Activated naive CD4-positive, alpha-beta T cell treated with Interleukin-2 at 50 U/mL for 16 hours (primary cell): Measurements from ENCODE around the gene CSNK1G1.

ENCODE experiments used
- DNase-seq: peaks from one replicate; pipeline ENCODE4 v3.0.0-alpha.2; 2020

The CSNK1G1 gene

DNA sequence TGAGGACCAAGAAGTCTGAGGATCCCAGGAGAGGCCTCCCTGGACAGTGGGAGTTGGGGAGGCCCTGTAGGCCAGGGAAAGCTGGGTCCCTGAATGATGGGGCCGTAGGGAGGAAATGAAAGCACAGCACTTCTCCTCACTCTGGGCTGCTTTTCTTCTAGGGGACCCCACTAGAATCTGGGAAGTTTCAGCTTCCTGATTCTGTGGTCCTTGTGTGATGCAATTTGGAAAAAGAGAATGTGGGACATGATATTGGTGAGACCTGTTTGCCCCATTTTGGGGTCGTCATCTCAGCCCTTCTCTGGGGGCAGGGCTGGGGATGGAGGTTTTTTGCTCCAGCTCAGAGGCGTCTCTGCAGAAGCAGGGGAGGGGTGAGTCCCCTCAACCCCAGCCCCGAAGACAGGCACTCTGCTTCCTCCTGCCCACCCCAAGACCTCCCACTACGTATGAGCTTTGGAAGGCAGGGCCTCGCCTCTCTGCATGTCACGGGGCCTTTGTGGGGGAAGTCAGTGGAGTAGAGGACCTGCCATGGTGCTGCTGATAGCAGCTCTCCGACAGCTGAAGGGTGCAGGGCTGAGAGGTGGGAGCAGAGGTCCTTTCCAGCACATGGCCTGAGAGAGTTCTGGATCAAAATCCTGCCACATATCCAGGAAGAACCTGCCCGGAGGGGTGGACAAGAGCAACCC, 205.9 kb downstream of the CSNK1G1 start:
- no peak for DNase-seq

DNA sequence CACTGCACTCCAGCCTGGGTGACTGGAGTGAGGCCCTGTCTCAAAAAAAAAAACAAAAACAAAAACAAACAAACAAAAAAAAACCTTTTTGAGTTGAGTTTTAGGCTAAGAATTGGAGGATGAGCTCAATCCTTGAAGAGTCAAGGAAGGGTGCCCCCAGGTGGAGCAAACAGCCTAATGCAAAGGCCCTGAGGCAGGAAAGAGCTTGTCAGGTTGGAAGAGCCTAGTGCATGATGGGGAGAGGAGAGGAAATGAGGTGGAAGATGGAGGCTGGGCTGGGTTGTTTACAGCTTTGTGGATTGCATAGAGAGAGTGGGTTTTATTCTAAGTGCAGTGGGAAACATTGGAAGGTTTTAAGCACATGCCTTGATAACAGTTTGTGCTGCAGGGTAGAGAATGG, 206.5 kb downstream of the CSNK1G1 start:
- DNase-seq, result no peak

DNA sequence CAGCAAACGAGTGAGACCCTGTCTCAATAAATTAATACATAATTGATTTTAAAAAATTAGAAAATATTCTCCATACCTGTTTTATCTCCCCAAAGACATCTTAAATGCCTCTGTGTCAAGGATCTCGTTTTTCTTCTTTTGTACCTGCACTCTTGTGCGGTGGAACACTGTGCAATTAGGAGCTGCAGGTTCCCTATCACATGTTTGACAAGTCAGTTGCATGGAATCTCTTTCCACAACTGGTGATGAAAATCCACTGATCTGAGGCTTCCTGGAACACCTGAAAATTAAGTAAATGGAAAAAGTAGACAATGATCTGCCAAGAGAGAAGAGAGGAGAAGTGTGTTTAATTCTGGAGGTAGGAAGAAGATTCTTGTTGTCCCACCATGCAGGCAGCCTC, 207.4 kb downstream of the CSNK1G1 start:
- no peak for DNase-seq

DNA sequence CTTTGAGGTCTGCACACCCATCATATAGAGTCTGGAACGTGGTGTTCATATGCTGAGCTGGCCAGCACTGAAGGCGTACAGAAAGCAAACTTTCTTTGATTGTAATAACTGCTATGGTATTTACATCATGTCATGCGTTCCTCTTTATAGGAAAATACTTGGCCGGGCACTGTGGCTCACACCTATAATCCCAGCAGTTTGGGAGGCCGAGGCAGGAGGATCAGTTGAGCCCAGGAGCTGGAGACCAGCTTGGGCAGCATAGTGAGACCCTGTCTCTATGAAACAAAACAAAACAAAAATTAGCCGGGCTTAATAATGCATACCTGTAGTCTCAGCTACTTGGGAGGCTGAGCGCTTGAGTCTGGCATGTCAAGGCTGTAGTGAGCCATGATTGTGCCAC, 207.8 kb downstream of the CSNK1G1 start:
- no peak for DNase-seq

DNA sequence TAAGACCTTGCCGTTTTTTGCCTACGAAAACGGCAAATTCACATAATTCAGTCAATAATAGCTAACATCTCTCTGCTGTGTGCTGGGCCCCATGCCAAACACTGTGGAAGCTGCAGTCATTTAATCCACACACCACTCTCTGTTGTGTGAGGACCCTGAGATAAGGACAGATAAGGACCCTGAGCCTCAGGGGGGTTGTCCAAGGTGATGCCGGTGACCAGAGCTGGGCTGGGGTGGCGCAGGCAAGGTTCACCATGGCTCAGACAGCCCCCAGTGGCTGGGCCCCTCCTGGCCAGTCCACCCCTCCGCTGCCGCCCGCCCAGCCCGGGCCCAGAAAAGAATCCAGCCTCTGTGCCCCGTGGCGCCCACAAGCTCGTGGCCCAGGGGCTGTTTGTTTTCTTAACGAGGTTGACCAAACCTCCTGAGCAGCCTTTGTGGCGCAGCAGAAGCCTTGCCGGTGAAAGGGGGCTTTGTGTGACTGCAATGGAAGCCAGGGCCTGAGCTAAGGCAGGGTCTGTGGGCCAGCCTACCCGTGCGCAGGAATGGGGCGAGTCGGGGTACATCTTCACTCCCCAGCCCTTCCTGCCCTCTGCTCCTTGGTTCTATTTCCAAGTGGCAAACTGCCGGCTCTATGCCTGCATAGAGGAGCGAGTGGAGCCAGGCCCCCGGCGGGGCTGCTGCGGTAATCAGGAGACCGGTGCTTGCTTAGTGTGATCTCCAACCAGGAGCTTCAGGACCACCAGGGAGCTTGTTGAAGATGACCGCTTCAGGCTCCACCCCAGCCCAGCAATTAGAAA, 208.9 kb downstream of the CSNK1G1 start:
- no peak for DNase-seq

DNA sequence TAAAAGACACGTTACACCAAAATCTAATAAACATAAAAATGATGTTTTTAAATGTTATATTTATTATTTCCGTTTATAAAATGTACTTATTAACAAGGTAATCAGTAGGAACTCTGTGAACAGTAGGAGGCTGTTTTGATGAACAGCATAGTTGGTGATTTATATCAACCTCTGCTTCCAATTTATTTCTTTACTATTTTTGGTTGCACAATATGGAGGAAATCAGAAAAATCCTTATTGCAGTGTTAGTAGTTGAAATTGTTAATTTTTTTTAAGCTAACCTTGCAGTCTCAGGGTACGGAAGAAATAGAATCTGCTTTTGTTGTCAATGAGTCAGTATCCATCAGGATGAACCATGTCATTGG, 209.5 kb downstream of the CSNK1G1 start:
- DNase-seq, result no peak

DNA sequence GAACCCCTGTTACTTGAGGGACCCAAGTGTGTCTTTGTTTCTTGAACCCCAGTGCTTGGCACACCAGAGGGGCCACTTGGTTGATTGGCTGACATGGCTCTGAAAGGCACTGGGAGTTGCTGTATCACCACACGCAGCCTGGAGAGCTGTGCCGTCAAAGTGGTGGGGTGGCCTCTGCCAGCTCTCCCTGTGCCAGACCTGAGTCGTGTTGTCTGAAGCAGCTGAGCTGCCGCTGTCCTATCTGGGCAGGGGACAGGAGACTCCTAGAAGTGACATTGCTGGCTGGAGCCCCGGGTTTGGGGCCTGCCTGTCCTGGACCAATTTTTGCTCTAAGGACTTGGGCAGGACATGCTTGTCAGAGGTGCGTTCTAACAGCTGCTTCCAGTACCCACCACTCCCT, 209.9 kb downstream of the CSNK1G1 start:
- DNase-seq, result no peak

DNA sequence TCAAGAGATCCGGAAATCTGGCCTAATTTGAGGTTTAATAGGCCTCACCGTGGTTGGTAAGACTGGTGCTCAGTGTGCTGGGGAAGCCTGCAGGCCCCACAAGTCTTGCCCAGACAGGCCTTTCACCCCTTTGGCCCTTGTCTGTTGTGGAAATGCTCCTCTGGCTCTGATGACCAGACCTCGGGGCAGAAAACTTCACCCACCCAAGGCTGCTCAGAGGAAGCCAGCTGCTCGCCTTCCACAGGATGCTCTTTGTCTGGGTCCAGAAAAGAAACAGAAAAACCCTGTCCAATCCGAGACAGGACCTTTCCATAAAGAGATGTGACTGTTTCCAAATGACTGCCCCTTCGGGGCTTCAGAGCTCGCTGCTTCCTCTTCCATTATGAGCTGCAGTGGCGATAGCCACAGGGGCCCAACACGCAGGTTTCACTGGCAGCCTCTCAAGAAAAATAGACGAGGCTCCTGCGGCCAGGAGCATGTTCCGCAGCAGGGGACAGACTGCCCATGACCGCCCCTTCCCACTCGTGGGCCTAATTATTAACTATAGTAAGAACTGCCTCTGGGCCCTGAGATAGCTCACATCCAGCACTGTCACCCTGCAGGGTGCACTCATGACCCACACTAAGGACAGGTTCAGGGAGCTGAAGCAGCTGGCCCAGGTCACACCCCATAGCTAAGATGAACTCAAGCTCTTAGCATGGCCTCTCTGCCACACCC, 211.2 kb downstream of the CSNK1G1 start:
- DNase-seq, result no peak

DNA sequence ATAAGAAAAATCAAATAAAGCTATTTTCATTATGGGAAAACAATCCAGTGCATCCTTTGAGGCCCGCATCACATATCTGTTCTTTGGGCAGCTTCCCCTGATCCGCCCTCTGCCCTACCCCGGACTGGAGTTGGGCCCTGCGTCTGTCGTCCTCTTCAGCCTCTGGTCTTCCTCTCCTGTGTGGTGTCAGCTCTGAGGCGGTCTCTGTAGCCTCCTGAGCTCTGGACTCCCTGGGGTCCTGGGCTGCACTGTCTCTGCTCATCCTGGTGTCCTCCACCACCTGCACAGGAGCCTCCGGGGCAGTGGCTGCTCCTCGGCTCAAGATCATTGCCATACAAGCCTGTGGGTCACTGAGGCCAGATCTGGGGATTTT, 211.8 kb downstream of the CSNK1G1 start:
- no peak for DNase-seq

DNA sequence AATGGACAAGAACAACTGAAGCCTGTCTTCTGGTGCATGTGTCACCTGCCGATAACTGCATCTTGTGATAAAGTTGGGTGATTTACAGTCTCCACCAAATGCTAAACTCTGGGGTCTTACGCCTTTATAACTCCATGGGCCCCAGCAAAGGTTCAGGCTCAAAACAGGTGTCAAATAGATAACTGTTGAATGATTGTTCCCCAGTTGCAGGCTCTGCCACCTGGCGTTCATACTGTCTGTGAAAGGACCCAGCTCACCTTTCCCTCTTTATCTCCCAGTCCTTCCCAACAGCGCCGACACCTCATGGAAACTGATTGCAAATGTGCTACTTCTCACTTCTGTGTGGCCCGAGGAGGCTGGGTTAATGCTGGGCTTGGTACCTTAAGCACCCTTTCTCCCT, 212.7 kb downstream of the CSNK1G1 start:
- DNase-seq, result no peak

DNA sequence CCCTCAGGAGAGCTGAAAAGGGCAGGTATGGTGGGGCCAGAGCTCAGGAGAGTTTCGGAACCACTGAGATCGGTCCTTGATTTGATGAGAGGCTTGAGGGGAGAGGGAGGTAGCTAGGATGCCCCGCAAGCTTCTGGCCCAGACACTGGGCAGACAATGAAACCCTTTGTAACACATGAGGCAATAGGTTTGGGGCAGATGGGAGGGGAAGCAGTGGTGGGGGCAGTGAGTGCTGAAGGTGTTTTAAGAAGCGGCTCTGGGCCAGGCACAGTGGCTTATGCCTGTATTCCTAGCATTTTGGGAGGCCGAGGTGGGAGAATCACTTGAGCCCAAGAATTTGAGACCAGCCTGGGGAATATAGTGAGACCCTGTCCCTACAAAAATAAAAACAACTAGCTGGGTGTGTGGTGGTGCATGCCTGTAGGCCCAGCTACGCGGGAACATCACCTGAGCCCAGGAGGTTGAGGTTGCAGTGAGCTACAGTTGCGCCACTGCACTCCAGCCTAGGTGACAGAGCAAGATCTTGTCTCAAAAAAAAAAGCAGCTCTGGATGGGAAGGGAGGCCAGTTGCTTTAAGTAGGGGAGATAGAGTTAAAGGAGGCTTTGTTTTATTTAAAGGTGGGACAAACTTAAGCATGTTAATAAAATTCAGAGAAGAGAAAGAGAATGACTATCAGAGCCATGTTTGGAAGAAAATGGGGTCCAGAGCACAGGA, 214.0 kb downstream of the CSNK1G1 start:
- DNase-seq, result no peak

DNA sequence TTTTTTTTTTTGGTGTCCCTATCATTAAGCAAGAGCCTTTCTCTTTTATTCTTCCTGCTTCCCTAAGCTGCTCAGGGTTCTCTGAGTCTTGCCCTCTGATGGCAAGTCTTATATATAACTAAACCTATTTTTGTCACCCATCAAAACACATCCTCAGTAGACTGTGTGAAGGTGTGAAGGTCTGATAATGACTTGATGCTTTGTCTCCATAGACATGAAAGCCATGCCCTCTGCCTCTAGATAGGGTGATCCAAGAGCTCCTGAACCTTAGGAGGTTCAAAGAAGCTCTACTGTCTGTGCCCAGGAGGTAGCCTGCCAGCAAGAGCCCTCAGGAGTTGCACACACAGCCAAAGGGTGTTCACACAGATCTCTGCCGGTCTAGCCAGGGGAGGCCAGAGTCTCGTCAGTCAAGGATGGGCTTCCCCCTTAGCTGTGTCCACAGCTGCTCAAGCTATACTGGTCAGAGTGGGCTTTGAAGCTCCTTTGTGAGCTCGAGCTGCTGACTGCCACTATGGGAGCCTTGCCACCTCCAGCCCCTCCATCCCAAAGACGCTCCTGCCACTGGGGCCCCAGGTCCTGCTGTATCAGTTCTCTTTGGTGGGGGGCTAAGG, 217.5 kb downstream of the CSNK1G1 start:
- no peak for DNase-seq

DNA sequence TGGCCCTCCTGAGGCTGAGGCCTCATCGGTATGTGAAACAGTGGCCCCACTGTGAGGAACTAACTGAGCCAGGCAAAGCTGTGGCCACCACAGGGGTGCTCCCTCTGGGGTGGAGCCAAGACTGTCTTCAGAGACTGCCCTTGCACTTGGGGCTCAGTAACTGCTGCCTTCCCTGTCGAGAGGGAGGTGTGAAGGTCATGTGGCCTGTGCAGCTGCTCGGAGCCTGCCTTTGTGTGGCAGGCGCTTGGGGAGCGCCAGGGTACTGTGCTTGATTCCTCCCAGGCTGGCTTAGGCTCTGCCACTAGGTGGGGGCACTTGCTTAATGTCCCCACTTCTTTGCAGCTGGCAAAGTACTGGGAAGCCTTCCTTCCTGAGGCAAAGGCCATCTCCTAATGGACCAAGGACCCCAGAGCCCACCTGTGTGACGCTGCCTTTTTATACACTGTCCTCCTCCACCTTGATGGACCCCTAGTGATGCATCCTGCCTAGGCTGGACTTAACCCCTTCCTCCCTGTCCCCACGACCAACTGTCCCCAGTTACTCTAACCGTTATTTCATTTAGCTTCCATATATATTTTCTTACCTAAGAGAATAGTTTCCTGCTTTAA, 218.6 kb downstream of the CSNK1G1 start:
- DNase-seq, result no peak

DNA sequence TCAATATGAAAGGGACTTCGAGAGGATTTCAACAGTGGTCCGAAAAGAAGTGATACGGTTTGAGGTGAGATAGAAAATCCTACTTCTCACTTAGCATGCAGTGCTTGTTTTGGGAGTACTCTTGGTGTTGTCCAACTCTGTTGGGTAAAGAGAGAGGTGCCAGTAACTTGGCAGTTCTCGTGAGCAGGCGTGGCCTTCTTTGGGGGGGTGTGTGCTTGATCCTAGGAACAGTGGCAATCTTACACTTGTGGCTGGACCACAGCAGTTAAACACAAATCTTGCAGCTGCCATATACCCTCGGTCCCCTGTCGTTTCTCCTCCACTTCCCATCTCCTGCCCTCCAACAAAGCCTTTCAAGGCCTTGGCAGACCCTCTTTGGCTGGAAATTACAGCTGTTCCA, 219.6 kb downstream of the CSNK1G1 start:
- no peak for DNase-seq

DNA sequence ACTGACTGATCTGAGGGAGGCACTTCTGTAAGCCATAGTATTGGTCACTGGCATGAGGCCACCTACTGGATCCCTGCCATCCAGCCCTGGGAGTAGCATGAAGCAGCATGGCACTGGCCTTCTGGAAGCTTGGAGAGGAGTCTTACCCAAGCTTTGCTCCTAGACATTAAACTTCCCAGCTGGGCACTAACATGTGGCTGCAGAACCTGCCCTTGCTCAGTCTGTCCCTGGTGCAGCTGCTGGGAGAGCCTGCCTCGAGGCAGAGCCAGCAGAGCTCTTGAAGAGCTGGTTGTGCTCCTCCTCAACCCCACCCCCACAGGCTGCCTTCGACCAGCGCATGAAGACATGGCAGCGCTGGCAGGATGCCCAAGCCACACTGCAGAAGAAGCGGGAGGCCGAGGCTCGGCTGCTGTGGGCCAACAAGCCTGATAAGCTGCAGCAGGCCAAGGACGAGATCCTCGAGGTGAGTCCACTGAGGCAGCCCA, 221.6 kb downstream of the CSNK1G1 start:
- DNase-seq, result no peak

DNA sequence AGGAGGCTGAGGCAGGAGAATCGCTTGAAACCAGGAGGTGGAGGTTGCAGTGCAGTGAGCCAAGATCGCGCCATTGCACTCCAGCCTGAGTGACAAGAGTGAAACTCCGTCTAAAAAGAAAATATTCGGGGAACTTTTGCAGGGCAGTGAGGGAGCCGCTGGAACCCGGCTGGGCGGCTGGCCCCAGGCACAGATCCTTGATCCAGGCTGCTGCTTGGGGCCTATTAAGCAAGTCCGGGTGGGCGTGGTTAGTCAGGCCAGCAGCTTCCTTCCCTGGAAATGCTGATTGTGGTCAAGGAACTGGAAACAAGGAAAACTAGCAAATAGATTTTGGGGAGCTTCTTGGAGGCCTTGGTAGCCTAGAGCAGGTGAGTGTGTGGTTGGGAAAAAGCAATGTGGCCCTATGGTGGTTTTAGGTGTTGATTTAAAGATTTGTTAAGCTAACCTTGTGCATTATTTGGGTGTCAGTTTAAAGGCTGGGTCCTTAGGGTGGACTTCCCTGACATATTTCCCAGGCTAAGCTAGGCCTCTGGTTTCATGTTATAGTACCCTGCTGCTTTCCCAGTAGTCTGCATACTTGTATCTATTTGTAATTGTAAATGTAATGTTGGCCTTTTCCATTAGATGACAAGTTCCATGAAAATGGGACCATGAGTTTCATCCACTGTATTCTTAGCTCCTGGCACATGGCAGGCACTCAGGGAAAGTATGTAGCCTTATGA, 222.2 kb downstream of the CSNK1G1 start:
- no peak for DNase-seq

DNA sequence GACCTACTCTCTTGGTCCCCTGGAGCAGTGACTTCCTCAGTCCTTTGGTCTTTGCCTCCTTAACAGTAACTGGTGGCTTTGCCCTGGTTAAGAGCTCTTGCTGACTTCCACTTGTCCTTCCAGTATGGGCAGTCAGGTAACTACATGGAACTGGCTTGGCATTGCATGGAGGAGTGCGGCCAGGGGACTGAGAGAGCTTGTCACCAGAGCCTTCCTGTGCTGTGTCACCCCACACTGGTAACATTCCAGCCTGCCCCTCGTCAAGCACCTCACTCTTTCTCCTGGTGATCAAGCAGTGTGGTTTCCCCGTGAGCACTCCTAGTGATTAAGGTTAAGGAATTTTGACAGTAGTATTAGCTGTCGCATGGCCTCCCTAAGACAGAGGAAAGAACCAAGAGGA, 223.8 kb downstream of the CSNK1G1 start:
- no peak for DNase-seq

DNA sequence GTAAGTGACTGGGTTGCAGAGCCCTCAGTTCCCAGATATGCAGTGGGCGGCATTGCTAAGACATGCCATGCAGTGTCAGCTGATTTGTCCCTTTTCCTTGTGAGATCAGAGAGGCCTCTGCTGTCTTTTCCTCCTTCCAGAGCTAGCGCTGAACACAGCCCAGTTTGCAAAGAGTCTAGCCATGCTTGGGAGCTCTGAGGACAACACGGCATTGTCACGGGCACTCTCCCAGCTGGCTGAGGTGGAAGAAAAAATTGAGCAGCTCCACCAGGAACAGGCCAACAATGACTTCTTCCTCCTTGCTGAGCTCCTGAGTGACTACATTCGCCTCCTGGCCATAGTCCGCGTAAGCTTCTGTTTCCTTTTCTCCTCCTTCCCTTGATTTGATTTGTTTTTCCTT, 224.4 kb downstream of the CSNK1G1 start:
- no peak for DNase-seq

DNA sequence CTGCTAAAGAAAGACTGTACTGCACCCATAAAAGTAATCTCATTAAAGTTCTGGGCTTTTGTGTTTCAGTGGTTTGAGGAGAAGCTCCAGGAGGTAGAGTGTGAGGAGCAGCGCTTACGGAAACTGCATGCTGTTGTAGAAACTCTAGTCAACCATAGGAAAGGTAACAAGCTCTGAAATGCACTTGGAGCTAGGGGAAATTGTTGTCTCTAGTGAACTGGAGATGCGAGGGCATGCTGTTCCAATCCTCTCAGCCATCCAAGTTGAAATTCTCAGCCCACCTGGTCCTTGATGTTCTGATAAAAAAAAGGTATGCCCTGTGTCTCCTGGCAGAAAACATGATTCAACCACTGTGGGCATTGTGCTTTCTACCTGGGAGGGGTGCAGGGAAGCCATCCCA, 225.8 kb downstream of the CSNK1G1 start:
- no peak for DNase-seq

DNA sequence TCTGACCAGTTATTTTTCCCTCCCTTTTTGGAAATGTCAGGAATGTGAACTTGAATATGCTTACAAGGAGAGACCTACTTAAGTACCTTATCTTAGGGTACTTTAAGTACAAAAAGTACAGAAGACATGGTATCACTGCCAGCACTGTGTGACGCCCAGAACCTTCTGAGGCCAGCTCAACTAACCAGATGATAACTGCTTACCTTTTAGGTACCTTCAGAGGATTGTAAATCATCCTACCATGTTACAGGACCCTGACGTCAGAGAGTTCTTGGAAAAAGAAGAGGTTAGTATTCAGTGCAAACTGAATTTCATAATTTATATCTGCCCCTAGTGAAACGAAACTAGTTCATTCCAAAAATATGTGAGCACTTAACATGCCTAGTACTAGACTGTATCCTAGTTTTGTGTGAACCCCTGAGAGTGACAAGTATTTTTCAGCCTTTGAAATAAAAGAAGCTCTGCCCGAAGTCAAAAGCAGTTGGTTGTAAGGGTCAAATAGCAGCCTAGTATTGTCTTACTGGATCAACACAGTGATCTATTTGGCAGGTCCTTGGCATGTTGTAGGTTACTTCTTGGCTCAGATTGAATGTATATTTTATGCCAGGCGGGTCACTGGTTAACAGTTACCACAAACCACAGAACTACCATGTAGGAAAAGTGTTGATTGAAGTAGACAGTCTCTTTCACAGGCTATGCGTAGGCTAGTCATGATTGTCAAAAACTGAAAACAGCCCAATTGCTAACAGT, 228.3 kb downstream of the CSNK1G1 start:
- no peak for DNase-seq

DNA sequence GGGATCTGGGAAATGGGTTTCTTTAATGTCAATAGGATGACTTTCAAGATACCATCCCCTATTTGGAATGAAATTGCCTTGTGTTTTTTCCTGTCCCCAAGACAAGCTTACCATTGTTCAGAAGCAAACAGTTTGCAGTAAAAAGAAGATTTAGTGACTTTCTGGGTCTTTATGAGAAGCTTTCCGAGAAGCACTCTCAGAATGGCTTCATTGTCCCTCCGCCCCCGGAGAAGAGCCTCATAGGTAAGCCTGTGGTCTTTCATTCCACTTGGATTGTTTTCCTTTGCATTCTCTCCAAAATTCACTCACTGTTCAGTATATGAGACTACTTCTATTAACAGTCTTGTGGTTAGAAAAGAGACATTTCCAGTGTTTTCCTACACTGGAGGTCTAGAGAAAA, 230.0 kb downstream of the CSNK1G1 start:
- no peak for DNase-seq
